SJCRH30 (cell line): ENCODE measurements around the gene ZNF407. TPM values are rescaled to one million over a fixed set of nuclear protein-coding genes. Genes with fewer than 3 reads are reported as not detected.

Experiments used
- DNase-seq, 2 experiments: peaks; one replicate each; pipeline ENCODE4 v3.0.0-alpha.2; 2015 to 2020
- H3K27ac ChIP-seq: fragments of 250-450 bp; sonication (Bioruptor Pico); 2 replicates; pipeline ENCODE4 v1.5.1; 2020; ENCODE audit warnings: mild to moderate bottlenecking, moderate library complexity
- H3K27me3 ChIP-seq: fragments of 250-450 bp; sonication (Bioruptor Pico); 2 replicates; pipeline ENCODE4 v1.5.1; 2020; ENCODE audit warnings: mild to moderate bottlenecking, moderate library complexity
- H3K36me3 ChIP-seq: fragments of 250-450 bp; sonication (Bioruptor Pico); 2 replicates; pipeline ENCODE4 v1.5.1; 2020; ENCODE audit warnings: mild to moderate bottlenecking, moderate library complexity
- H3K4me1 ChIP-seq: fragments of 250-450 bp; sonication (Bioruptor Pico); 2 replicates; pipeline ENCODE4 v1.5.1; 2020; ENCODE audit warnings: mild to moderate bottlenecking, moderate library complexity
- H3K4me3 ChIP-seq: fragments of 250-450 bp; sonication (Bioruptor Pico); 2 replicates; pipeline ENCODE4 v1.5.1; 2020; ENCODE audit warnings: mild to moderate bottlenecking, moderate library complexity
- H3K9me3 ChIP-seq: fragments of 250-450 bp; sonication (Bioruptor Pico); replicated peaks from 2 replicates; pipeline ENCODE4 v1.5.1; 2020; ENCODE audit warnings: mild to moderate bottlenecking, moderate library complexity
- total RNA-seq: library from RNA; depleted of rRNA; stranded (reverse); fragments of >200 nt; shearing (Covaris generic); gene quantifications from 2 replicates; pipeline ENCODE4 v1.2.3, GENCODE V29; 2014

ZNF407 gene
- total RNA-seq, 1 experiment from 2014 or later = 9.5 TPM

- Histone ChIP-seq H3K4me3 (no peak overlapping the region), H3K27ac (no peak overlapping the region), H3K36me3 (no peaks in the 10 kb centered on the region), H3K9me3 (no peaks in the 10 kb centered on the region), H3K4me1 (no peaks in the 10 kb centered on the region), H3K27me3 (no peaks in the 10 kb centered on the region)
- DNase-seq = no peak
Observed at GRCh38 chr18:75047240-75047961, 449.7 kb downstream of the ZNF407 start.

GRCh38 chr18:75048776-75049454 is 451.2 kb downstream of the ZNF407 start:
- H3K36me3 ChIP-seq = no peaks in the 10 kb centered on the region
- H3K27me3 ChIP-seq = no peaks in the 10 kb centered on the region
- H3K9me3 ChIP-seq = no peaks in the 10 kb centered on the region
- no peak overlapping the region for H3K27ac ChIP-seq
- H3K4me3 ChIP-seq = no peak overlapping the region
- DNase-seq = no peak
- H3K4me1 ChIP-seq = no peaks in the 10 kb centered on the region

GRCh38 chr18:75049455-75049789 is 451.8 kb downstream of the ZNF407 start:
- Histone ChIP-seq H3K36me3 (no peaks in the 10 kb centered on the region), H3K4me1 (no peaks in the 10 kb centered on the region), H3K27me3 (no peaks in the 10 kb centered on the region), H3K27ac (no peak overlapping the region), H3K4me3 (no peak overlapping the region), H3K9me3 (no peaks in the 10 kb centered on the region)
- DNase-seq = no peak

GRCh38 chr18:75051757-75052156 is 454.1 kb downstream of the ZNF407 start:
- DNase-seq = no peak
- Histone ChIP-seq H3K27ac (no peak overlapping the region), H3K27me3 (no peaks in the 10 kb centered on the region)

GRCh38 chr18:75052475-75052874 is 454.8 kb downstream of the ZNF407 start:
- no peak overlapping the region for H3K4me3 ChIP-seq
- H3K4me1 ChIP-seq = no peaks in the 10 kb centered on the region
- no peak overlapping the region for H3K27ac ChIP-seq
- no peaks in the 10 kb centered on the region for H3K27me3 ChIP-seq
- H3K9me3 ChIP-seq = no peaks in the 10 kb centered on the region
- H3K36me3 ChIP-seq = no peaks in the 10 kb centered on the region
- DNase-seq = no peak

More at GRCh38 chr18:75051757-75052156, 454.1 kb downstream of the ZNF407 start:
- H3K36me3 ChIP-seq = no peaks in the 10 kb centered on the region
- H3K4me3 ChIP-seq = no peak overlapping the region
- no peaks in the 10 kb centered on the region for H3K4me1 ChIP-seq
- no peaks in the 10 kb centered on the region for H3K9me3 ChIP-seq

GRCh38 chr18:75053028-75053629 is 455.5 kb downstream of the ZNF407 start:
- Histone ChIP-seq H3K36me3 (no peaks in the 10 kb centered on the region), H3K9me3 (no peaks in the 10 kb centered on the region), H3K27me3 (no peaks in the 10 kb centered on the region), H3K4me1 (no peaks in the 10 kb centered on the region), H3K4me3 (no peak overlapping the region), H3K27ac (no peak overlapping the region)
- DNase-seq = peak in 1 of 2 experiments; percentile 10

- DNase-seq = no peak
- no peak overlapping the region for H3K4me3 ChIP-seq
- H3K9me3 ChIP-seq = no peaks in the 10 kb centered on the region
- no peaks in the 10 kb centered on the region for H3K4me1 ChIP-seq
- no peaks in the 10 kb centered on the region for H3K36me3 ChIP-seq
- H3K27ac ChIP-seq = no peak overlapping the region
- no peaks in the 10 kb centered on the region for H3K27me3 ChIP-seq
Observed at GRCh38 chr18:75054046-75054445, 456.4 kb downstream of the ZNF407 start.

- Histone ChIP-seq H3K4me1 (no peaks in the 10 kb centered on the region), H3K27ac (no peak overlapping the region), H3K27me3 (no peaks in the 10 kb centered on the region), H3K9me3 (no peaks in the 10 kb centered on the region), H3K4me3 (no peak overlapping the region), H3K36me3 (no peaks in the 10 kb centered on the region)
- no peak for DNase-seq
Observed at GRCh38 chr18:75054611-75055010, 456.9 kb downstream of the ZNF407 start.

- no peak overlapping the region for H3K4me3 ChIP-seq
Observed at GRCh38 chr18:75057169-75057960, 459.7 kb downstream of the ZNF407 start.

GRCh38 chr18:75060185-75060584 is 462.5 kb downstream of the ZNF407 start:
- Histone ChIP-seq H3K4me1 (no peaks in the 10 kb centered on the region), H3K4me3 (no peak overlapping the region), H3K27me3 (no peaks in the 10 kb centered on the region), H3K36me3 (no peaks in the 10 kb centered on the region), H3K27ac (no peak overlapping the region), H3K9me3 (no peaks in the 10 kb centered on the region)
- DNase-seq = no peak

More at GRCh38 chr18:75057169-75057960, 459.7 kb downstream of the ZNF407 start:
- Histone ChIP-seq H3K36me3 (no peaks in the 10 kb centered on the region), H3K27me3 (no peaks in the 10 kb centered on the region), H3K9me3 (no peaks in the 10 kb centered on the region), H3K27ac (no peak overlapping the region), H3K4me1 (no peaks in the 10 kb centered on the region)
- DNase-seq = no peak

- no peak overlapping the region for H3K4me3 ChIP-seq
Observed at GRCh38 chr18:75062297-75062886, 464.7 kb downstream of the ZNF407 start.

GRCh38 chr18:75063196-75063595 is 465.5 kb downstream of the ZNF407 start:
- no peaks in the 10 kb centered on the region for H3K27me3 ChIP-seq
- DNase-seq = no peak
- H3K9me3 ChIP-seq = no peaks in the 10 kb centered on the region
- H3K4me1 ChIP-seq = no peaks in the 10 kb centered on the region
- no peak overlapping the region for H3K27ac ChIP-seq
- H3K4me3 ChIP-seq = no peak overlapping the region
- H3K36me3 ChIP-seq = no peaks in the 10 kb centered on the region

More at GRCh38 chr18:75062297-75062886, 464.7 kb downstream of the ZNF407 start:
- H3K4me1 ChIP-seq = no peaks in the 10 kb centered on the region
- H3K36me3 ChIP-seq = no peaks in the 10 kb centered on the region
- H3K9me3 ChIP-seq = no peaks in the 10 kb centered on the region
- no peak for DNase-seq
- no peaks in the 10 kb centered on the region for H3K27me3 ChIP-seq
- no peak overlapping the region for H3K27ac ChIP-seq

- Histone ChIP-seq H3K4me1 (no peaks in the 10 kb centered on the region), H3K27me3 (no peaks in the 10 kb centered on the region), H3K9me3 (no peaks in the 10 kb centered on the region), H3K27ac (no peak overlapping the region), H3K36me3 (no peaks in the 10 kb centered on the region), H3K4me3 (no peak overlapping the region)
- DNase-seq = no peak
Observed at GRCh38 chr18:75063615-75064512, 466.2 kb downstream of the ZNF407 start.

- DNase-seq = no peak
- Histone ChIP-seq H3K4me1 (no peaks in the 10 kb centered on the region), H3K36me3 (no peaks in the 10 kb centered on the region), H3K27ac (no peak overlapping the region), H3K4me3 (no peak overlapping the region), H3K9me3 (no peaks in the 10 kb centered on the region), H3K27me3 (no peaks in the 10 kb centered on the region)
Observed at GRCh38 chr18:75064513-75064905, 466.8 kb downstream of the ZNF407 start.
